Stimulated activated CD4-positive, alpha-beta T cell treated with anti-CD3 and anti-CD28 coated beads, Interleukin-15, amount 100 ng/mL, for 48 hours (primary cell): ENCODE results near the gene TRIM22.
"Not testable (repeated sequence)": the region's sequence is repeated elsewhere in the genome, so short reads cannot be mapped to it uniquely, and the experiment has no call there.

ENCODE experiments used
- DNase-seq, 2 donors: peaks; one replicate each; pipeline ENCODE4 v3.0.0-alpha.2; 2020; ENCODE audit warnings: low read depth in 2 of 2

Gene TRIM22

GRCh38 chr11:5691238-5691963 lies 1.8 kb downstream of the TRIM22 start:
- DNase-seq, result not testable (repeated sequence)

DNA sequence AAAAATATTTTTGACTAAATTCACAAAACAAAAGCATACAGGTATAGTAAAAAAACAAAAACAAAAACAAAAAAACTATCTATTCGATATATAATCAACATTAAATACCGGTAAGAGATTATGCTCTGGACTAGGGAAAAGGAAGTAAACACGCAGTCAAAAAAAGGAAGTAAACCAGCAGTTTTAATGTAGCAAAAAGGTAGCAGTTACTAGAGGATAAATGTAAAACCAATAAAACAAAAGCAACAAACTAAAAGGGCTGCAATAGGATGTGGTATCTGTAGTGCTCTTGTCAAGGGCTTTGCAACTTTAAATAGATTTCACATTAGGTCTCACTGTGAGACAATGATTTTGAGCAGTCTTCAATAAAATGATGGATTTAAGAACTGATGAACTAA lies 2.4 kb downstream of the TRIM22 start:
- no peak for DNase-seq

- DNase-seq, result no peak
These were observed 5.1 kb downstream of the TRIM22 start for GRCh38 chr11:5694642-5695041.

- DNase-seq, result no peak
These were observed 6.0 kb downstream of the TRIM22 start for GRCh38 chr11:5695580-5695979.

GRCh38 chr11:5696210-5696609 lies 6.6 kb downstream of the TRIM22 start:
- no peak for DNase-seq

DNA sequence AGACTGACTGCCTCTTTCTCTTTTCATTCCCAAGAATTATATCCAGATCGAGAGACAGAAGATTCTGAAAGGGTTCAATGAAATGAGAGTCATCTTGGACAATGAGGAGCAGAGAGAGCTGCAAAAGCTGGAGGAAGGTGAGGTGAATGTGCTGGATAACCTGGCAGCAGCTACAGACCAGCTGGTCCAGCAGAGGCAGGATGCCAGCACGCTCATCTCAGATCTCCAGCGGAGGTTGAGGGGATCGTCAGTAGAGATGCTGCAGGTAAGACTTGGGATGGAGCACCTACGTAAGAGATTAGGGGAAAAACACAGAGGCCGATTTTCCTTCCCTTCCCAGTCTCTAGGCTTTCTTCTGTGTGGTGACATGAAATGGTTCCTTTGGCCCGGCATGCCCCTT lies 8.7 kb downstream of the TRIM22 start:
- DNase-seq, result no peak

GRCh38 chr11:5700421-5701054 lies 10.9 kb downstream of the TRIM22 start:
- DNase-seq, result no peak

DNA sequence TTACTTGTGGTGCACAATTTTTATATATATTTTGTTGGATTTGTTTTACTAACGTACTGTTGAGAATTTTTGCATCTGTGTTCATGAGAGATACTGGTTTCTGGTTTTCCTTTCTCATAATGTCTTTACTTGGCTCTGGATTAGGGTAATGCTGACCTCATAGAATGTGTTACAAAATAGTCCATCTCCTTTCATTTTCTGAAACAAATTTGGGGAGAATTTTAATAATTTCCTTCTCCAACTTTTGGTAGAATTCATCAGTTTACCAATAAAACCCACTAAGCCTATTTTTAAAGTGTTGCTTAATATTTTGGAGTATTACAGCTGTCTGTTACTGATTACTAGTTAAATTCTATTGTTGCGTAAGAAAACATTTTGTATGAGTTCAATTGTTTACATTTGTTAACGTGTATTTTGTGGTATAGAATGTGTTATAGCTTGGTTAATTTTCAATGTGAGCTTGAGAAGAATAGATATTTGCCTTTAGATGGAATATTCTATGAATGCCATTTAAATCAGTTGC lies 11.5 kb downstream of the TRIM22 start:
- DNase-seq, result no peak

DNA sequence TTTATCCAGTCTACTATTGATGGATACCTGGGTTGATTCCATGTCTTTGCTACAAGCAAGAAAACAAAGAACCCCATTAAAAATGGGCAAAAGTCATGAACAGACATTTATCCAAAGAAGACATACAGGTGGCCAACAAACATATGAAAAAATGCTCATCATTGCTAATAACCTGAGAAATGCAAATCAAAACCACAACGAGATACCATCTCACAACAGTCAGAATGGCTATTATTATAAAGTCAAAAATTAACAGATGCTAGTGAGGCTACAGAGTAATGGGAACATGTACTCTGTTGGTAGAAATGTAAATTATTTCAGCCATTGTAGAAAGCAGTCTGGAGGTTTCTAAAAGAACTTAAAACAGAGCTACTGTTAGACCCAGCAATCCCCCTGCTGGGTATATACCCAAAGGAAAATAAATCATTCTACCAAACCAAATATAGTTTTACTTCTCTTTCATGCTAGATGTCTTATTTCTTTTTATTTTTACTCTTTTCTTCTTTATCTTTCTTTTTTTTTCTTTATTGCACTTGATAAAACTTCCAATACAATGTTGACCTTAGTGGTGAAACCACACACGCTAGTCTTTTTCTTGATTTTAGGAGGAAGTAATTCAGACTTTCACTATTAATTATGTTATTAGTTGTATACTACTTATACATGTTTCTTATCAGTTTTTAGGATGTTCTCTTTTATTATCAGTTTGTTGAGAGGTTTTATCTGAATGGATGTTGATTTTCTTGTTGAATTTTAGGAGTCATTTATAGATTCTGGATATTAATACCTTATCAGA lies 14.3 kb downstream of the TRIM22 start:
- DNase-seq, result no peak

DNA sequence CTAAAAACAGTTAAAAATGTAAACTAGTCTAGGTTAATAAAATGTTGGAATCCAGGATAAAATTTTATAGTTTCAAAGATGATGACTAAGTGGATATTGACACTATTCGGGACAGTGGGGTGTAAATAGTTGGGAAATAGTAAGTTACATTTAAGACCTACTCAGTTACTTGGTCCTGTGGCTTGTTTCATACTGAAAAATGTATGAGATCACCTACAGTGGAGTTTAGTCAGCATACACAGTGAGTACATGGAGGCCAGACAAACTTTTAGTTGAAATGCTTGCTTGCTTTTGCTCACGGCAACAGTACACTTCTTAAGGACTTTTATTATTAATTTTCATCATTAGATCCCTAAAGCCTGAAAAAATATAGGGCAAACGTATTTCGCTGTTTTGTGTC lies 16.1 kb downstream of the TRIM22 start:
- DNase-seq, result no peak

DNA sequence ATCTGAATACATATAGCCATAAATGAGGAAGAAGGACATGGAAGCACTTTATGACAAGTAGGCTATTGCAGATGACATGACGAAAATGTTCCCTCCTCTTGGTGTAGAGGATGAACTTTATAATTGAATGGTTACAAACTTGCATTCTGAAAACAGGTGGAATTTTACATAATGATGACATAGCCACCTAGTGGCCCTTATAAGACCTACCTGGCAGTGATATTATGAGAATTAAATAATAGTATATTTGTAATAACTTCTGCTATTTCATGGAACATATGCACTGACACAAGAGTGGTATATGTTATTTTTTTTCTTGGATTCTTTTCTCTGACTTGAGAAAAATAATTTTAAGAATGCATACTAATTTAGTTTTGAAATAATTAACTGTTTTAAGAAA lies 22.9 kb downstream of the TRIM22 start:
- DNase-seq, result no peak

DNA sequence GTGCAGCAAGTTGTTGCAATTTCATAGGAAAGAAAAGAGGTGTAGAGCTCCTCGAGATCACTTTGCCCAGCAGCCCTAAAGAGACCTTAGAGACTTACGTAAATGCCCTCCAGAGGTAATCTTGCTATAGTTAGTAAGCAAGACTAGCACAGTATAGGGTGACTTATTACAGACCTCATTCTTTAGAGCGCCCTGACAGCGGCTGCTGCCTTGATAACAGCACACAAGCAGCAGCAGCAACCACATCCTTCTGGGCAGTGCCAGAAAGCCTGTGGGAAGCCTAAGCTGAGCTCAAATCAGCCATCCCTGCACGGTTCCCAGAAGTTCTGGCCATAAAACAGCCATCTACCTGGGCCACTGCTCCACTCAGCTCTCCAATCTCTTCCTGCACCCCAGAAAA lies 24.1 kb downstream of the TRIM22 start:
- DNase-seq, result no peak

DNA sequence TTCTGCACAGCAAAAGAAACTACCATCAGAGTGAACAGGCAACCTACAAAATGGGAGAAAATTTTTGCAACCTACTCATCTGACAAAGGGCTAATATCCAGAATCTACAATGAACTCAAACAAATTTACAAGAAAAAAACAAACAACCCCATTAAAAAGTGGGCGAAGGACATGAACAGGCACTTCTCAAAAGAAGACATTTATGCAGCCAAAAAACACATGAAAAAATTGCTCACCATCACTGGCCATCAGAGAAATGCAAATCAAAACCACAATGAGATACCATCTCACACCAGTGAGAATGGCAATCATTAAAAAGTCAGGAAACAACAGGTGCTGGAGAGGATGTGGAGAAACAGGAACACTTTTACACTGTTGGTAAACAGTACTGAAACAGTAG lies 26.9 kb downstream of the TRIM22 start:
- DNase-seq, result not testable (repeated sequence)

GRCh38 chr11:5719703-5720495 lies 30.3 kb downstream of the TRIM22 start:
- no peak for DNase-seq

DNA sequence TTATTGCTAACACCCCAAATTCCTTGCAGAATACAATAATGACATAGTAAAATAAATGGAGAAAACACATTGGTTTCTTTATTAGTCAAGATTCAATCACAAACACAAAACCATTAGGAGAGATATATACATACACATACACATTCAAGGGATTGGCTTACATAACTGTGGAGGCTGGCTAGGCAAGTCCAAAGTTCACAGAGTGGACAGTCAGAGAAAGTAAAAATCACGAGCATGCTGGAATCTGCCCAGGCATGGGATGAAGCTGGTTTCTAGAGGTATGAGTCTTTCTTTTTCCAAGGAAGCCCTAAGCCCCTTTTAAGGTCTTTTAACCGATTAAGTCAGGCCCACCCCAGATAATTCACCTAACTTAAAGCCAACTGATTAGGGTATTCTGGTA lies 33.0 kb downstream of the TRIM22 start:
- DNase-seq, result no peak

GRCh38 chr11:5726351-5726750 lies 36.8 kb downstream of the TRIM22 start:
- DNase-seq, result no peak

DNA sequence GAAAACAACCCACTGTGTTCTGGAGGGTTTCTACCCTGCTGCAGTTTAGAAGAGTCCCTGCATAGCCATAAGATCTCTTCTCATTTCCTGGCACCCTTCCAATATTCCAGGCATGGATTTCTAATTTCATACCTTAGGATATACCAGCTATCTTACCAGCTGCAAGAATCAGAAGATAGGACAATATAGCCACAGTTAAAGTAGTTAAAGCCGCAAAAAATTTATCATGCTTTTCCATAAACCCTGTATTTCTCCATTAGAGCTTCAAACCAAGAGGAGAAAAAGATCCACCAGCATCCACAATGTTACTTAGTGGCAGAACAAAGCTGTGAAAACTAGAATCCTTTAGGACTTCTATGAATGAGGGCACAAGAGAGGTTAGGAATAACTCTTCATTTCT lies 38.1 kb downstream of the TRIM22 start:
- no peak for DNase-seq

DNA sequence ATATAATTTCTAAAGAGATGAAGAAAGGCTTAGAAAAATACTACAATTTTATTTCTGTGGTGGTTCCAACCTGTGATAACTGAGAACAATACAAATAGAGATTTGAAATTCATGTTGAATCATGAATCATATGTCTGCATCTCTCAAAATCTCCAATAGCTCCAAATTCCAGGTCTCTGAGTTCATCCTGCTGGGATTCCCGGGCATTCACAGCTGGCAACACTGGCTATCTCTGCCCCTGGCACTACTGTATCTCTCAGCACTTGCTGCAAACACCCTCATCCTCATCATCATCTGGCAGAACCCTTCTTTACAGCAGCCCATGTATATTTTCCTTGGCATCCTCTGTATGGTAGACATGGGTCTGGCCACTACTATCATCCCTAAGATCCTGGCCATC lies 46.8 kb downstream of the TRIM22 start, which contains the start of gene OR56B1:
OR56B1 (plus strand) TSS at position 53 of the 400 bp plus-strand sequence; CDS start at position 122, 69 bp downstream.
- no peak for DNase-seq

DNA sequence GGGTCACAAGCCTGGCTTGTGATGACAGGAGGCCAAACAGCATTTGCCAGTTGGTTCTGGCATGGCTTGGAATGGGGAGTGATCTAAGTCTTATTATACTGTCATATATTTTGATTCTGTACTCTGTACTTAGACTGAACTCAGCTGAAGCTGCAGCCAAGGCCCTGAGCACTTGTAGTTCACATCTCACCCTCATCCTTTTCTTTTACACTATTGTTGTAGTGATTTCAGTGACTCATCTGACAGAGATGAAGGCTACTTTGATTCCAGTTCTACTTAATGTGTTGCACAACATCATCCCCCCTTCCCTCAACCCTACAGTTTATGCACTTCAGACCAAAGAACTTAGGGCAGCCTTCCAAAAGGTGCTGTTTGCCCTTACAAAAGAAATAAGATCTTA lies 47.5 kb downstream of the TRIM22 start:
- no peak for DNase-seq

GRCh38 chr11:5737670-5738392 lies 48.2 kb downstream of the TRIM22 start:
- no peak for DNase-seq

DNA sequence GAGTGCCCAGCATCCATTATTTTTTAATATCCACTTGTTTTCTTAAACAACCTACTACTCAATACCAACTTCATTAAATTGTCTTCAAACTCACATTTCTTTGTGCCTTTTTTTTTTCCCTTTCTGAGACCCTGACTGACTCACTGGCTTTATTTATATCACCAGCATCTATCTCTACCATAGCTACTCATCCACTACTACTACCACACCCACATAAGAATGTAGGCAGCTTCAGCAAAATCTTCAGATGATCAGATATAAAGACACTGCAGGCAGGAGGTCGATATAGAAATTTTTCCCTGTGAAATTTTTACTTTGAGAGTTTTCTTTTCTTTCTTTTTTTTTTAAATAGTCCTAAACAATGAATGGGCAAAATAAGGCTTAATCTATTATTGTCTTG lies 48.8 kb downstream of the TRIM22 start:
- DNase-seq, result no peak
